Measurements from ENCODE around the gene DUS4L.

Gene DUS4L

GRCh38 chr7:107579885-107580715, 16.3 kb downstream of the DUS4L start, which contains the start of gene BCAP29:
Gene BCAP29, plus strand, starts transcription at chr7:107580246. Its CDS starts 527 bp downstream, at chr7:107580773.
- in situ Hi-C loops (cut with MboI; ENCODE audit: low sequenced_read_pairs), result no loop called here

- in situ Hi-C loops (cut with MboI; ENCODE audit: low sequenced_read_pairs), result no loop called here
Observed at GRCh38 chr7:107580716-107581383, 17.1 kb downstream of the DUS4L start.

GRCh38 chr7:107581387-107582013, 17.7 kb downstream of the DUS4L start:
- in situ Hi-C loops (cut with MboI; ENCODE audit: low sequenced_read_pairs), result no loop called here

- in situ Hi-C loops (cut with MboI; ENCODE audit: low sequenced_read_pairs), result no loop called here
Observed at GRCh38 chr7:107582875-107583274, 19.1 kb downstream of the DUS4L start.

- in situ Hi-C loops (cut with MboI; ENCODE audit: low sequenced_read_pairs), result no loop called here
Observed at GRCh38 chr7:107584716-107585115, 20.9 kb downstream of the DUS4L start.

GRCh38 chr7:107588529-107589130, 24.9 kb downstream of the DUS4L start:
- in situ Hi-C loops (cut with MboI; ENCODE audit: low sequenced_read_pairs), result no loop called here

- in situ Hi-C loops (cut with MboI; ENCODE audit: low sequenced_read_pairs), result no loop called here
Observed at GRCh38 chr7:107591421-107591820, 27.6 kb downstream of the DUS4L start.

GRCh38 chr7:107592361-107593024, 28.7 kb downstream of the DUS4L start:
- in situ Hi-C loops (cut with MboI; ENCODE audit: low sequenced_read_pairs), result no loop called here

GRCh38 chr7:107593025-107593410, 29.2 kb downstream of the DUS4L start:
- in situ Hi-C loops (cut with MboI; ENCODE audit: low sequenced_read_pairs), result no loop called here

- in situ Hi-C loops (cut with MboI; ENCODE audit: low sequenced_read_pairs), result no loop called here
Observed at GRCh38 chr7:107594961-107595737, 31.4 kb downstream of the DUS4L start.

GRCh38 chr7:107596881-107597581, 33.3 kb downstream of the DUS4L start:
- in situ Hi-C loops (cut with MboI; ENCODE audit: low sequenced_read_pairs), result no loop called here

- in situ Hi-C loops (cut with MboI; ENCODE audit: low sequenced_read_pairs), result no loop called here
Observed at GRCh38 chr7:107597582-107597916, 33.8 kb downstream of the DUS4L start.

- in situ Hi-C loops (cut with MboI; ENCODE audit: low sequenced_read_pairs), result no loop called here
Observed at GRCh38 chr7:107597953-107598352, 34.2 kb downstream of the DUS4L start.

GRCh38 chr7:107599262-107599661, 35.5 kb downstream of the DUS4L start:
- in situ Hi-C loops (cut with MboI; ENCODE audit: low sequenced_read_pairs), result no loop called here

- in situ Hi-C loops (cut with MboI; ENCODE audit: low sequenced_read_pairs), result no loop called here
Observed at GRCh38 chr7:107600816-107601215, 37.0 kb downstream of the DUS4L start.

- in situ Hi-C loops (cut with MboI; ENCODE audit: low sequenced_read_pairs), result no loop called here
Observed at GRCh38 chr7:107605218-107605815, 41.5 kb downstream of the DUS4L start.

- in situ Hi-C loops (cut with MboI; ENCODE audit: low sequenced_read_pairs), result no loop called here
Observed at GRCh38 chr7:107606303-107606702, 42.5 kb downstream of the DUS4L start.

GRCh38 chr7:107609811-107610261, 46.1 kb downstream of the DUS4L start:
- in situ Hi-C loops (cut with MboI; ENCODE audit: low sequenced_read_pairs), result no loop called here

GRCh38 chr7:107610323-107610722, 46.6 kb downstream of the DUS4L start:
- in situ Hi-C loops (cut with MboI; ENCODE audit: low sequenced_read_pairs), result no loop called here

All from hTERT RPE-1 (cell line).